Measurements from ENCODE around the gene TMEM217. TPM values are rescaled to one million over a fixed set of nuclear protein-coding genes. Genes with fewer than 3 reads are reported as not detected.

The TMEM217 gene
- total and polyA plus RNA-seq, 2 of the 8 experiments (the other 6 are each of a cell fraction or from before 2014, with no cell fraction given), result 0.60 to 1.1 TPM

- peaks cover 2 to 14% (median 13%) of the 10 kb centered on the region in 4 experiments; a peak in 7 of 8 replicates for H3K36me3 ChIP-seq (ENCODE audit: control insufficient read depth in 2 of 4, insufficient read depth in 4 of 4, low read length in 3 of 4)
- H3K79me1 ChIP-seq (ENCODE audit: low read depth, low read length), result no peaks in the 10 kb centered on the region
- 90% methylated on average over 4 of the region's 4 CpGs; no CpG with 5 or more reads in 1 of the 2 experiments for WGBS, 2 experiments (ENCODE audit: extremely low coverage in 1 of 2, insufficient coverage in 1 of 2, insufficient read length in 1 of 2, insufficient replicate concordance in 2 of 2, low coverage in 1 of 2, low lambda C conversion rate in 2 of 2, missing lambda C conversion rate in 1 of 2)
- no peak overlapping the region for H2AFZ ChIP-seq (ENCODE audit: low read length)
- H3K27ac ChIP-seq (ENCODE audit: low read depth, low read length), result no peak overlapping the region
- H2BK15ac ChIP-seq (ENCODE audit: low read length), result no peak overlapping the region
- no peaks in the 10 kb centered on the region for H3K79me2 ChIP-seq (ENCODE audit: control insufficient read depth in 1 of 2, insufficient read depth in 2 of 2, low read length in 2 of 2)
- H4K5ac ChIP-seq (ENCODE audit: insufficient read length, low read depth, low read length), result no peak overlapping the region
- ChIA-PET CTCF (ENCODE audit: partially characterized antibody) (interaction anchor here (0.6 to 5.3 kb wide), 8 partner anchors 9 to 548 kb away, joined by 3 to 43 read pairs (median 4); no protein-coding TSS in a partner anchor), POLR2A (ENCODE audit: partially characterized antibody) (no interaction called here)
- H3K4me3 ChIP-seq (ENCODE audit: extremely low read depth in 1 of 4, insufficient read depth in 2 of 4, low read depth in 3 of 4, low read length in 4 of 4), result no peak overlapping the region
- no peak overlapping the region for H2BK5ac ChIP-seq (ENCODE audit: low read depth, low read length)
- no peak overlapping the region for H3K9ac ChIP-seq (replicated peaks in 1 of 4; ENCODE audit: extremely low read depth in 1 of 4, low read depth in 3 of 4, low read length in 3 of 4)
- TF ChIP-seq, protein P1, sequence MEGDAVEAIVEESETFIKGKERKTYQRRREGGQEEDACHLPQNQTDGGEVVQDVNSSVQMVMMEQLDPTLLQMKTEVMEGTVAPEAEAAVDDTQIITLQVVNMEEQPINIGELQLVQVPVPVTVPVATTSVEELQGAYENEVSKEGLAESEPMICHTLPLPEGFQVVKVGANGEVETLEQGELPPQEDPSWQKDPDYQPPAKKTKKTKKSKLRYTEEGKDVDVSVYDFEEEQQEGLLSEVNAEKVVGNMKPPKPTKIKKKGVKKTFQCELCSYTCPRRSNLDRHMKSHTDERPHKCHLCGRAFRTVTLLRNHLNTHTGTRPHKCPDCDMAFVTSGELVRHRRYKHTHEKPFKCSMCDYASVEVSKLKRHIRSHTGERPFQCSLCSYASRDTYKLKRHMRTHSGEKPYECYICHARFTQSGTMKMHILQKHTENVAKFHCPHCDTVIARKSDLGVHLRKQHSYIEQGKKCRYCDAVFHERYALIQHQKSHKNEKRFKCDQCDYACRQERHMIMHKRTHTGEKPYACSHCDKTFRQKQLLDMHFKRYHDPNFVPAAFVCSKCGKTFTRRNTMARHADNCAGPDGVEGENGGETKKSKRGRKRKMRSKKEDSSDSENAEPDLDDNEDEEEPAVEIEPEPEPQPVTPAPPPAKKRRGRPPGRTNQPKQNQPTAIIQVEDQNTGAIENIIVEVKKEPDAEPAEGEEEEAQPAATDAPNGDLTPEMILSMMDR (IDR thresholded peaks at IDR 0.05; ENCODE audit: control extremely low read depth in 1 of 3, insufficient read depth in 1 of 3, low read depth in 1 of 3, low read length in 3 of 3), result peak; percentile 10 to 30 (median 22); a peak in 3 of 4 replicates
- TF ChIP-seq NRF1 (IDR thresholded peaks at IDR 0.05; ENCODE audit: low read depth, low read length), result no peak
- no peak overlapping the region for H3K14ac ChIP-seq (ENCODE audit: insufficient read length)
- no peak overlapping the region for H3K4me2 ChIP-seq (ENCODE audit: insufficient read depth in 1 of 2, low read depth in 2 of 2, low read length in 2 of 2)
- no peak overlapping the region for H3K4ac ChIP-seq (replicated peaks; ENCODE audit: insufficient read length, low read depth, low read length)
- no peak overlapping the region for H4K8ac ChIP-seq (ENCODE audit: extremely low read depth, insufficient read depth, low read length)
- no peak overlapping the region for H4K91ac ChIP-seq (replicated peaks; ENCODE audit: insufficient read length, low read length)
- no peak overlapping the region for H3K56ac ChIP-seq (replicated peaks; ENCODE audit: insufficient read length, low read depth, low read length)
- no peaks in the 10 kb centered on the region for H3K23me2 ChIP-seq (ENCODE audit: low read depth, low read length)
- H4K20me1 ChIP-seq (replicated peaks in 1 of 2; ENCODE audit: control insufficient read depth in 1 of 2, insufficient read depth in 2 of 2, low read length in 2 of 2), result peaks cover 0 to 4% of the 10 kb centered on the region in 2 experiments
- H2BK12ac ChIP-seq (ENCODE audit: low read depth, low read length), result no peak overlapping the region
- no peak for DNase-seq (ENCODE audit: low read depth in 1 of 2, low spot score in 2 of 2)
- H3K18ac ChIP-seq (ENCODE audit: extremely low read depth, low read length), result no peak overlapping the region
- no peak for FAIRE-seq
- no peak overlapping the region for H2BK20ac ChIP-seq (ENCODE audit: low read length)
- H3K27me3 ChIP-seq (replicated peaks in 1 of 4; ENCODE audit: control insufficient read depth in 3 of 4, extremely low read depth in 1 of 4, insufficient read depth in 3 of 4, low read length in 3 of 4), result no peaks in the 10 kb centered on the region
- H2BK120ac ChIP-seq (replicated peaks; ENCODE audit: low read depth, low read length), result no peak overlapping the region
- H2AK5ac ChIP-seq (ENCODE audit: low read depth, low read length), result no peak overlapping the region
- H3K9me3 ChIP-seq (ENCODE audit: insufficient read depth in 2 of 2, low read depth in 1 of 2, low read length in 1 of 2), result no peaks in the 10 kb centered on the region
- no peaks in the 10 kb centered on the region for H3K4me1 ChIP-seq (replicated peaks in 1 of 4; ENCODE audit: control insufficient read depth in 3 of 4, insufficient read depth in 4 of 4, low read length in 3 of 4)
- no peak overlapping the region for H3K23ac ChIP-seq (ENCODE audit: insufficient read length)
These were observed 48.8 kb upstream of the TMEM217 start for GRCh38 chr6:37306624-37307222.
